Vagina (tissue), 2 donors: Measurements from ENCODE around the gene BAHCC1.

Experiments used
- POLR2A ChIP-seq, 2 donors: fragments of 450-650 bp; IDR thresholded peaks; one replicate each; pipeline ENCODE4 v1.6.1; 2017; ENCODE audit warnings: antibody characterized with exemption in 2 of 2, mild to moderate bottlenecking in 2 of 2, moderate library complexity in 2 of 2
- TF ChIP-seq, protein P1 (sequence below), 3 experiments: fragments of 450-650 bp in 2 of 3; fragments of 200-600 bp in 1 of 3; sonication (generic) in 1 of 3; IDR thresholded peaks; one replicate each; pipeline ENCODE4 v1.5.1; 2017 to 2019; ENCODE audit warnings: antibody characterized with exemption in 3 of 3, mild to moderate bottlenecking in 2 of 3, moderate library complexity in 2 of 3

DNA sequence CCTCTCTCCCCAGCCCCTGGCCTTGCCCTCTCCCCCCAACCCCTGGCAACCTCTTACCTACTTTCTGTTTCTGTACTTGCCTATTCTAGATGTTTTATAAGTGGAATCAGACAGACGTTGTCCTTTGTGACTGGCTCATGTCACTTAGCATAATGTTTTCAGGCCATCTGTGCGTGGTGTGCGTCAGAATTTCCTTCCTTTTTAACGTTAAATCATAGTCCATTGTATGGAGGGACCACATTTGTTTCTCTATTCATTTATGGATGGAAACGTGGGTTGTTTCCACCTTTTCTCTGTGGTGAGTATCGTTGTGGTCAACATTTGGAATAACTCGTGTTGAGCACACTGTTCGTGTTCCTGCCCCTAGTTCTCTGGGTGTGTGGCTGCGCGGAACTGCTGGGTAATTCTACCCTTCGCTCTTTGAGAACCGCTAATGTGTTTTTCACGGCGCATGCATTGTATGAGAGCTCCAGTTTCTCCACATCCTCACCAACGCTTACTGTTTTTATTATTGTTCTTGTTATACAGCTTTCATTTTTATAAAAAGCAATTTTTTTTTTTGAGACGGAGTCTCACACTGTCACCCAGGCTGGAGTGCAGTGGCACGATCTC lies 91.0 kb downstream of the BAHCC1 start:
- TF ChIP-seq, protein P1, sequence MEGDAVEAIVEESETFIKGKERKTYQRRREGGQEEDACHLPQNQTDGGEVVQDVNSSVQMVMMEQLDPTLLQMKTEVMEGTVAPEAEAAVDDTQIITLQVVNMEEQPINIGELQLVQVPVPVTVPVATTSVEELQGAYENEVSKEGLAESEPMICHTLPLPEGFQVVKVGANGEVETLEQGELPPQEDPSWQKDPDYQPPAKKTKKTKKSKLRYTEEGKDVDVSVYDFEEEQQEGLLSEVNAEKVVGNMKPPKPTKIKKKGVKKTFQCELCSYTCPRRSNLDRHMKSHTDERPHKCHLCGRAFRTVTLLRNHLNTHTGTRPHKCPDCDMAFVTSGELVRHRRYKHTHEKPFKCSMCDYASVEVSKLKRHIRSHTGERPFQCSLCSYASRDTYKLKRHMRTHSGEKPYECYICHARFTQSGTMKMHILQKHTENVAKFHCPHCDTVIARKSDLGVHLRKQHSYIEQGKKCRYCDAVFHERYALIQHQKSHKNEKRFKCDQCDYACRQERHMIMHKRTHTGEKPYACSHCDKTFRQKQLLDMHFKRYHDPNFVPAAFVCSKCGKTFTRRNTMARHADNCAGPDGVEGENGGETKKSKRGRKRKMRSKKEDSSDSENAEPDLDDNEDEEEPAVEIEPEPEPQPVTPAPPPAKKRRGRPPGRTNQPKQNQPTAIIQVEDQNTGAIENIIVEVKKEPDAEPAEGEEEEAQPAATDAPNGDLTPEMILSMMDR (IDR thresholded peaks at IDR 0.05): no peak
- no peak for TF ChIP-seq POLR2A (IDR thresholded peaks at IDR 0.05)
